Astrocyte (in vitro differentiated cells and primary cell): ENCODE results near the gene MUC4. TPM values are rescaled to one million over a fixed set of nuclear protein-coding genes. Genes with fewer than 3 reads are reported as not detected.

Source experiments
- DNase-seq: peaks from one replicate; pipeline ENCODE4 v3.0.0-alpha.2; 2010; ENCODE audit warnings: low read depth
- FAIRE-seq: peaks from 2 replicates; lab custom pipeline; 2011; peaks lifted over from hg19 to GRCh38; lab: Jason Lieb, UNC
- H2AFZ ChIP-seq: 2 replicates; pipeline ENCODE4 v1.6.0; 2012; ENCODE audit warnings: low read depth, low read length, inconsistent platforms
- H3K27ac ChIP-seq: 2 replicates; pipeline ENCODE4 v1.5.1; 2011; ENCODE audit warnings: low read depth, low read length, inconsistent platforms
- H3K27me3 ChIP-seq: 2 replicates; pipeline ENCODE4 v1.6.0; 2011; ENCODE audit warnings: low read length, inconsistent platforms; ENCODE audit not compliant: insufficient read depth
- H3K36me3 ChIP-seq: 2 replicates; pipeline ENCODE4 v1.5.1; 2011; ENCODE audit warnings: low read length, inconsistent platforms; ENCODE audit not compliant: insufficient read depth
- H3K4me1 ChIP-seq: 2 replicates; pipeline ENCODE4 v1.5.1; 2011; ENCODE audit warnings: low read length, inconsistent platforms; ENCODE audit not compliant: insufficient read depth
- H3K4me2 ChIP-seq: 2 replicates; pipeline ENCODE4 v1.6.0; 2012; ENCODE audit warnings: low read length, inconsistent platforms
- H3K4me3 ChIP-seq: 2 replicates; pipeline ENCODE4 v1.5.1; 2011; ENCODE audit warnings: low read depth, mild to moderate bottlenecking, low read length, inconsistent platforms; ENCODE audit not compliant: insufficient read depth
- H3K79me2 ChIP-seq: 2 replicates; pipeline ENCODE4 v1.6.0; 2012; ENCODE audit warnings: mild to moderate bottlenecking, low read length, inconsistent platforms; ENCODE audit not compliant: insufficient read depth
- H3K9ac ChIP-seq: 2 replicates; pipeline ENCODE4 v1.6.0; 2012; ENCODE audit warnings: mild to moderate bottlenecking, low read length, inconsistent platforms
- H3K9me3 ChIP-seq: 2 replicates; pipeline ENCODE4 v1.5.1; 2012; ENCODE audit warnings: low read depth, mild to moderate bottlenecking, low read length, inconsistent platforms; ENCODE audit not compliant: insufficient read depth
- H4K20me1 ChIP-seq: 2 replicates; pipeline ENCODE4 v1.6.0; 2012; ENCODE audit warnings: low read length, inconsistent platforms; ENCODE audit not compliant: insufficient read depth
- H3K27ac Mint-ChIP-seq: one replicate; pipeline ENCODE4 v1.8.0; 2021; ENCODE audit warnings: mild to moderate bottlenecking, mixed read lengths; ENCODE audit not compliant: unreplicated experiment
- H3K27me3 Mint-ChIP-seq: one replicate; pipeline ENCODE4 v1.8.0; 2021; ENCODE audit warnings: low read depth, mixed read lengths; ENCODE audit not compliant: unreplicated experiment
- H3K36me3 Mint-ChIP-seq: one replicate; pipeline ENCODE4 v1.8.0; 2021; ENCODE audit warnings: low read depth, mixed read lengths; ENCODE audit not compliant: unreplicated experiment
- H3K4me1 Mint-ChIP-seq: one replicate; pipeline ENCODE4 v1.8.0; 2021; ENCODE audit warnings: low read depth, mixed read lengths; ENCODE audit not compliant: unreplicated experiment
- H3K4me3 Mint-ChIP-seq: one replicate; pipeline ENCODE4 v1.8.0; 2021; ENCODE audit warnings: mild to moderate bottlenecking, moderate library complexity, mixed read lengths; ENCODE audit not compliant: unreplicated experiment
- H3K9me3 Mint-ChIP-seq: one replicate; pipeline ENCODE4 v1.8.0; 2021; ENCODE audit warnings: mild to moderate bottlenecking, mixed read lengths; ENCODE audit not compliant: unreplicated experiment
- EZH2 ChIP-seq: IDR thresholded peaks from 2 replicates; pipeline ENCODE4 v1.6.1; 2012; ENCODE audit warnings: mild to moderate bottlenecking, low read length, inconsistent platforms; ENCODE audit not compliant: insufficient read depth
- total RNA-seq: library from RNA; stranded (reverse); gene quantifications from 2 replicates; pipeline ENCODE4 v1.2.1, GENCODE V29; 2021
- TF ChIP-seq, protein P1 (sequence below): IDR thresholded peaks from 2 replicates; pipeline ENCODE4 v1.5.1; 2011; ENCODE audit warnings: low read depth, mild to moderate bottlenecking, inconsistent platforms, low read length, moderate library complexity; ENCODE audit not compliant: insufficient read depth

The MUC4 gene
- total RNA-seq, 1 donor from 2014 or later = 0.05 TPM

GRCh38 chr3:195748661-195749060 lies 63.1 kb downstream of the MUC4 start:
- Histone ChIP-seq H3K9ac (no peak overlapping the region), H3K4me1 (no peaks in the 10 kb centered on the region), H2AFZ (no peak overlapping the region), H3K4me3 (no peak overlapping the region), H3K27ac (no peak overlapping the region), H3K9me3 (no peaks in the 10 kb centered on the region), H3K4me2 (no peak overlapping the region), H3K36me3 (no peaks in the 10 kb centered on the region), H4K20me1 (no peaks in the 10 kb centered on the region), H3K79me2 (no peaks in the 10 kb centered on the region), H3K27me3 (peaks cover 13% of the 10 kb centered on the region)
- Mint-ChIP-seq H3K36me3 (no peaks in the 10 kb centered on the region), H3K4me1 (peaks cover 3% of the 10 kb centered on the region), H3K27me3 (peaks cover 41% of the 10 kb centered on the region), H3K9me3 (peaks cover 9% of the 10 kb centered on the region), H3K4me3 (no peak overlapping the region), H3K27ac (no peak overlapping the region)
- DNase-seq (no peak), FAIRE-seq (no peak)
- TF ChIP-seq, protein P1, sequence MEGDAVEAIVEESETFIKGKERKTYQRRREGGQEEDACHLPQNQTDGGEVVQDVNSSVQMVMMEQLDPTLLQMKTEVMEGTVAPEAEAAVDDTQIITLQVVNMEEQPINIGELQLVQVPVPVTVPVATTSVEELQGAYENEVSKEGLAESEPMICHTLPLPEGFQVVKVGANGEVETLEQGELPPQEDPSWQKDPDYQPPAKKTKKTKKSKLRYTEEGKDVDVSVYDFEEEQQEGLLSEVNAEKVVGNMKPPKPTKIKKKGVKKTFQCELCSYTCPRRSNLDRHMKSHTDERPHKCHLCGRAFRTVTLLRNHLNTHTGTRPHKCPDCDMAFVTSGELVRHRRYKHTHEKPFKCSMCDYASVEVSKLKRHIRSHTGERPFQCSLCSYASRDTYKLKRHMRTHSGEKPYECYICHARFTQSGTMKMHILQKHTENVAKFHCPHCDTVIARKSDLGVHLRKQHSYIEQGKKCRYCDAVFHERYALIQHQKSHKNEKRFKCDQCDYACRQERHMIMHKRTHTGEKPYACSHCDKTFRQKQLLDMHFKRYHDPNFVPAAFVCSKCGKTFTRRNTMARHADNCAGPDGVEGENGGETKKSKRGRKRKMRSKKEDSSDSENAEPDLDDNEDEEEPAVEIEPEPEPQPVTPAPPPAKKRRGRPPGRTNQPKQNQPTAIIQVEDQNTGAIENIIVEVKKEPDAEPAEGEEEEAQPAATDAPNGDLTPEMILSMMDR = no peak
- no peak for TF ChIP-seq EZH2

DNA sequence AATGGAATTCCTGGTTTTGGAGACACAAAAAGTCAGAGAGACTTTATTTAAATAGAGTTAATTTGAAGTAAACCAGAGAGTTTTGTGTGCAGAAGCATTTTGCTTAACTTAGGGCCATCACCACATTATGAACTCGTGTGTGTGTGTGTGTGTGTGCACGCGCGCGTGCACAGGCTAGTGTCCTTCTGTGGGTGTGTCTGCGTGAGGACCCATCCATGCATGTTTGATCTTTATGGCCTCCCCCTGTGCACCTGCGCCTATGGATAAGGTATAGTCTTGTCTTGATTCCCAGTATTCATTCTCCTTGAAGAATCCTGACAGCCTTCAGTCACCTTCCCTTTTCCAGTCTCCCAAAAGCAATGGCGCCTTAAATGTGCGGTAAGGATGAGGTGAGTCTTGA lies 65.0 kb downstream of the MUC4 start:
- no peaks in the 10 kb centered on the region for H3K4me1 Mint-ChIP-seq
- Histone ChIP-seq H3K9ac (no peak overlapping the region), H3K36me3 (no peaks in the 10 kb centered on the region), H3K4me1 (no peaks in the 10 kb centered on the region), H3K27ac (no peak overlapping the region), H2AFZ (no peak overlapping the region), H3K9me3 (no peaks in the 10 kb centered on the region), H4K20me1 (no peaks in the 10 kb centered on the region), H3K79me2 (no peaks in the 10 kb centered on the region), H3K4me3 (no peak overlapping the region), H3K27me3 (peaks cover 17% of the 10 kb centered on the region), H3K4me2 (no peak overlapping the region)
- no peak for TF ChIP-seq EZH2
- TF ChIP-seq, protein P1 = no peak
- no peak overlapping the region for H3K27ac Mint-ChIP-seq
- peaks cover 9% of the 10 kb centered on the region for H3K9me3 Mint-ChIP-seq
- H3K27me3 Mint-ChIP-seq = peaks cover 38% of the 10 kb centered on the region
- DNase-seq = no peak
- no peak for FAIRE-seq
- H3K4me3 Mint-ChIP-seq = no peak overlapping the region
- no peaks in the 10 kb centered on the region for H3K36me3 Mint-ChIP-seq

DNA sequence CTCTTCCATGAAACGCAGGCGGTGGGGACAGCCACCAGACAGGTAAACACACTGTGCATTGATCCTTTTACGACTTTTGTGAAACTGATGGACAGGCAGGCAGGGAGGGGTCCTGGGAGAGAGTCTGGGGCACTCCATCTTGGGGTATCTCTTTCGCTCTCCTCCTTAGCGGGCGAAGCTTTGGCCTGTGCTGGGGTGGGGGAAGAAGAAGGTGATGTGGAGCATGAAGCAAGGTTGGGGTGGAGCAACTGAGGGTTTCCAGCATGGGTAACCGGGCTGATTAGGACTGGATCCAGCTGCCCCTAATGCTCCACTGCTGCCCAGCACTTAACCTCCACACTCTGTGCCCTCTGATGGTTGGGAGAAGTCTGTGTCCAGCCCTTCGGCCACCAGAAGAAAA lies 65.4 kb downstream of the MUC4 start:
- Histone ChIP-seq H2AFZ (no peak overlapping the region), H3K4me3 (no peak overlapping the region), H3K36me3 (no peaks in the 10 kb centered on the region), H3K9ac (no peak overlapping the region), H3K9me3 (no peaks in the 10 kb centered on the region), H3K27ac (no peak overlapping the region), H3K4me1 (no peaks in the 10 kb centered on the region), H4K20me1 (no peaks in the 10 kb centered on the region), H3K4me2 (no peak overlapping the region), H3K79me2 (no peaks in the 10 kb centered on the region), H3K27me3 (peaks cover 18% of the 10 kb centered on the region)
- H3K36me3 Mint-ChIP-seq = no peaks in the 10 kb centered on the region
- no peaks in the 10 kb centered on the region for H3K4me1 Mint-ChIP-seq
- H3K4me3 Mint-ChIP-seq = no peak overlapping the region
- H3K9me3 Mint-ChIP-seq = peaks cover 9% of the 10 kb centered on the region
- no peak for TF ChIP-seq EZH2
- TF ChIP-seq, protein P1 = no peak
- DNase-seq (no peak), FAIRE-seq (no peak)
- no peak overlapping the region for H3K27ac Mint-ChIP-seq
- H3K27me3 Mint-ChIP-seq = peaks cover 40% of the 10 kb centered on the region
